GM12878 (cell line): Measurements from ENCODE around the gene ELL. TPM values are rescaled to one million over a fixed set of nuclear protein-coding genes. Genes with fewer than 3 reads are reported as not detected.

ENCODE experiments used
- ATAC-seq: fragments of 200-7000 bp; cut with Tn5 transposase; 3 replicates; pipeline ENCODE4 v1.9.1; 2020; ENCODE audit warnings: mild to moderate bottlenecking, moderate library complexity
- BruUV-seq: library from RNA; stranded (reverse); fragments of 400-500 nt; replicated peaks from 2 replicates; lab custom pipeline; 2021; lab: Mats Ljungman, UMichigan
- CTCF ChIA-PET: fragments of 300-600 bp; sonication (Branson Sonifier 250); formaldehyde crosslinking; extraction: SDS; loops from one replicate; lab custom pipeline; 2021; ENCODE audit warnings: inconsistent platforms; lab: Yijun Ruan, JAX
- POLR2A ChIA-PET: fragments of 350-600 bp; formaldehyde crosslinking; extraction: SDS; loops from one replicate; lab custom pipeline; 2021; ENCODE audit warnings: inconsistent platforms; lab: Charles Lee
- RAD21 ChIA-PET: fragments of 300-600 bp; sonication (Branson Sonifier 250); formaldehyde crosslinking; loops from one replicate; lab custom pipeline; 2023; ENCODE audit warnings: antibody characterized with exemption; ENCODE audit not compliant: unreplicated experiment; lab: Charles Lee
- SMC1A ChIA-PET: fragments of 300-600 bp; sonication (Branson Sonifier 250); formaldehyde crosslinking; loops from one replicate; lab custom pipeline; 2023; ENCODE audit not compliant: unreplicated experiment, uncharacterized antibody; lab: Charles Lee
- DNase-seq: peaks from one replicate; pipeline ENCODE4 v3.0.0-alpha.2; 2011; ENCODE audit warnings: low read depth, low spot score
- FAIRE-seq: peaks from 3 replicates; lab custom pipeline; 2011; peaks lifted over from hg19 to GRCh38; lab: Jason Lieb, UNC
- H2AFZ ChIP-seq: 2 replicates; pipeline ENCODE4 v1.6.0; 2011; ENCODE audit warnings: low read depth, low read length, control low read depth; ENCODE audit not compliant: control insufficient read depth
- H3K27ac ChIP-seq: 2 replicates; pipeline ENCODE4 v1.5.1; 2011; ENCODE audit warnings: control low read depth; ENCODE audit not compliant: control insufficient read depth, insufficient read depth
- H3K27me3 ChIP-seq, 2 experiments: replicated peaks in 1 of 2; 2 replicates each; pipeline versions ENCODE4 v1.6.0 to v1.6.1; 2011; ENCODE audit warnings: low read length in 1 of 2; ENCODE audit not compliant: control insufficient read depth in 2 of 2, insufficient read depth in 2 of 2
- H3K36me3 ChIP-seq, 2 experiments: 2 replicates each; pipeline ENCODE4 v1.5.1; 2011; ENCODE audit warnings: low read length in 1 of 2; ENCODE audit not compliant: control insufficient read depth in 2 of 2, insufficient read depth in 2 of 2
- H3K4me1 ChIP-seq: 2 replicates; pipeline ENCODE4 v1.6.1; 2011; ENCODE audit warnings: mild to moderate bottlenecking, low read length, moderate library complexity, mixed read lengths; ENCODE audit not compliant: control insufficient read depth, insufficient read depth
- H3K4me2 ChIP-seq: 2 replicates; pipeline ENCODE4 v1.6.0; 2011; ENCODE audit warnings: control low read depth; ENCODE audit not compliant: control insufficient read depth, insufficient read depth
- H3K4me3 ChIP-seq: fragments of 200-600 bp; sonication (generic); 2 replicates; pipeline ENCODE4 v1.5.1; 2016
- H3K79me2 ChIP-seq: 2 replicates; pipeline ENCODE4 v1.6.0; 2011; ENCODE audit warnings: low read length; ENCODE audit not compliant: control insufficient read depth, insufficient read depth
- H3K9ac ChIP-seq: 2 replicates; pipeline ENCODE4 v1.8.0; 2011; ENCODE audit warnings: low read length, control low read depth, mixed read lengths; ENCODE audit not compliant: control insufficient read depth, insufficient read depth
- H3K9me3 ChIP-seq: replicated peaks from 3 replicates; pipeline ENCODE4 v1.5.1; 2011; ENCODE audit warnings: mild to moderate bottlenecking, low read length; ENCODE audit not compliant: control insufficient read depth, insufficient read depth
- H4K20me1 ChIP-seq: 2 replicates; pipeline ENCODE4 v1.6.0; 2011; ENCODE audit not compliant: control insufficient read depth, insufficient read depth
- GABPA ChIP-seq: IDR thresholded peaks from 2 replicates; pipeline ENCODE4 v1.6.1; 2014; ENCODE audit warnings: antibody characterized with exemption, low read depth, mild to moderate bottlenecking, inconsistent platforms
- ZNF622 ChIP-seq: fragments of 450-650 bp; IDR thresholded peaks from 2 replicates; pipeline ENCODE4 v1.6.1; 2017; ENCODE audit warnings: mild to moderate bottlenecking, inconsistent platforms
- WGBS: methylation state at CpG from one replicate; pipeline ENCODE4 v1.1.6; 2016; ENCODE audit warnings: low lambda C conversion rate; ENCODE audit not compliant: insufficient replicate concordance, insufficient coverage; ENCODE audit errors: missing lambda C conversion rate; 5-methylcytosine and 5-hydroxymethylcytosine counted together
- in situ Hi-C: fragments of 300-500 bp; cut with MboI; formaldehyde crosslinking; loops from 9 replicates; pipeline ENCODE4 v1.14.3; 2018; ENCODE audit warnings: mixed read lengths
- intact Hi-C: fragments of 100-400 bp; cut with micrococcal nuclease; formaldehyde crosslinking; loops from one replicate; pipeline ENCODE4 v1.14.2; 2022; ENCODE audit not compliant: unreplicated experiment
- polyA plus RNA-seq, 11 experiments: library from polyadenylated mRNA; depleted of rRNA in 4 of 11; unstranded in 6 of 11; stranded (reverse) in 5 of 11; fragments of >200 nt; fragmentation: Nextera tagmentation in 4 of 11; fragmentation: Illumina TruSeq in 1 of 11; extraction: Ambion mirVana in 4 of 11; extraction: Trizol in 1 of 11; gene quantifications; 1 replicate in 1 of 11; 2 replicates in 10 of 11; pipeline versions ENCODE4 v1.2.1 to v1.2.3, GENCODE V29; 2011 to 2016; ENCODE audit warnings: inconsistent platforms in 2 of 11, missing spikeins in 2 of 11, low read depth in 1 of 11
- total RNA-seq, 4 experiments: library from RNA; depleted of rRNA in 3 of 4; stranded (reverse); fragments of >200 nt in 3 of 4; fragmentation: Illumina TruSeq in 1 of 4; extraction: Trizol in 1 of 4; gene quantifications; 2 replicates each; pipeline versions ENCODE4 v1.2.1 to v1.2.3, GENCODE V29; 2013 to 2021
- TF ChIP-seq, protein P1 (sequence below): fragments of 450-650 bp; IDR thresholded peaks from 2 replicates; pipeline ENCODE4 v1.6.1; 2016; ENCODE audit warnings: mild to moderate bottlenecking, moderate library complexity, borderline replicate concordance
- TF ChIP-seq, protein P2 (sequence below): fragments of 450-650 bp; IDR thresholded peaks from 2 replicates; pipeline ENCODE4 v1.6.1; 2017; ENCODE audit warnings: mild to moderate bottlenecking, moderate library complexity
- TF ChIP-seq, protein P3 (sequence below), 3 experiments: IDR thresholded peaks in 2 of 3; conservative IDR thresholded peaks in 1 of 3; 2 replicates each; pipeline ENCODE4 v1.5.1; 2011; ENCODE audit warnings: low read depth in 3 of 3, low read length in 3 of 3, mild to moderate bottlenecking in 3 of 3, control low read depth in 2 of 3, moderate library complexity in 2 of 3, inconsistent platforms in 1 of 3, mixed read lengths in 1 of 3; ENCODE audit not compliant: control insufficient read depth in 2 of 3, insufficient read depth in 1 of 3; ENCODE audit errors: extremely low read depth in 1 of 3

The ELL gene
- total and polyA plus RNA-seq, 10 of the 15 experiments (the other 5 are each of a cell fraction or from before 2014, with no cell fraction given) = 0.91 to 25.0 (median 9.1) TPM

DNA sequence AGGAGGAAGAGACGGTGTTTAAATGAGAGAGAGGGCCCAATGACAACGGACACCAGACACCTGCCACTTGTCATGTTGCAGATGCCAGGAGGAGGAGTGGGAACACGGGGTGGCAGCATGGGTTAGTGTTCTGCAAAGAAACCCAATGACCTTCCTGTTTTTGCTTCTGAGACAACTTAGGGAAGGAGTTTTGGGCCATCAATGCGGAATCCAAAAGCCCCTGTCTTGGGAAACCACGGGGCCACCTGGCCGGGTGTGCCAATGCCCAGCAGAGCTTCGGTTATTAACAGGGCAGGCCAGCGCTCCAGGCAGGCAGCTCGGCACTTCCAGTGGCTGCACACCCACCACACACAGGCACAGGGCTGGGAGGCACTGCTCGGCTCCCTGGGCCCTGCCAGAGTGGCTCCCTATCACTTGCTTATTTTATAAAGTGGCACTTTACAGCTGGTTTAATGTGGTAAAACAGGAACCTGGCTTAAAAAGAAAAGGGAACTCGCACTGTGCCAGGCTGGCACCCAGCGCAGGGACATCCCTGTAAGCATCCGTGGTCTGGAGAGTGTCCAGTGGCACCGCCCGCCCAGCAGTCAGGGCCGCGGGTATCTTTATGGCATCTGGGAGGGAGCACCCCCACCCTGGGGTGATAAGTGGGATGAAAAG lies 19.1 kb downstream of the ELL start (continued):
- TF ChIP-seq, protein P1, sequence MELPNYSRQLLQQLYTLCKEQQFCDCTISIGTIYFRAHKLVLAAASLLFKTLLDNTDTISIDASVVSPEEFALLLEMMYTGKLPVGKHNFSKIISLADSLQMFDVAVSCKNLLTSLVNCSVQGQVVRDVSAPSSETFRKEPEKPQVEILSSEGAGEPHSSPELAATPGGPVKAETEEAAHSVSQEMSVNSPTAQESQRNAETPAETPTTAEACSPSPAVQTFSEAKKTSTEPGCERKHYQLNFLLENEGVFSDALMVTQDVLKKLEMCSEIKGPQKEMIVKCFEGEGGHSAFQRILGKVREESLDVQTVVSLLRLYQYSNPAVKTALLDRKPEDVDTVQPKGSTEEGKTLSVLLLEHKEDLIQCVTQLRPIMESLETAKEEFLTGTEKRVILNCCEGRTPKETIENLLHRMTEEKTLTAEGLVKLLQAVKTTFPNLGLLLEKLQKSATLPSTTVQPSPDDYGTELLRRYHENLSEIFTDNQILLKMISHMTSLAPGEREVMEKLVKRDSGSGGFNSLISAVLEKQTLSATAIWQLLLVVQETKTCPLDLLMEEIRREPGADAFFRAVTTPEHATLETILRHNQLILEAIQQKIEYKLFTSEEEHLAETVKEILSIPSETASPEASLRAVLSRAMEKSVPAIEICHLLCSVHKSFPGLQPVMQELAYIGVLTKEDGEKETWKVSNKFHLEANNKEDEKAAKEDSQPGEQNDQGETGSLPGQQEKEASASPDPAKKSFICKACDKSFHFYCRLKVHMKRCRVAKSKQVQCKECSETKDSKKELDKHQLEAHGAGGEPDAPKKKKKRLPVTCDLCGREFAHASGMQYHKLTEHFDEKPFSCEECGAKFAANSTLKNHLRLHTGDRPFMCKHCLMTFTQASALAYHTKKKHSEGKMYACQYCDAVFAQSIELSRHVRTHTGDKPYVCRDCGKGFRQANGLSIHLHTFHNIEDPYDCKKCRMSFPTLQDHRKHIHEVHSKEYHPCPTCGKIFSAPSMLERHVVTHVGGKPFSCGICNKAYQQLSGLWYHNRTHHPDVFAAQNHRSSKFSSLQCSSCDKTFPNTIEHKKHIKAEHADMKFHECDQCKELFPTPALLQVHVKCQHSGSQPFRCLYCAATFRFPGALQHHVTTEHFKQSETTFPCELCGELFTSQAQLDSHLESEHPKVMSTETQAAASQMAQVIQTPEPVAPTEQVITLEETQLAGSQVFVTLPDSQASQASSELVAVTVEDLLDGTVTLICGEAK = no peak

DNA sequence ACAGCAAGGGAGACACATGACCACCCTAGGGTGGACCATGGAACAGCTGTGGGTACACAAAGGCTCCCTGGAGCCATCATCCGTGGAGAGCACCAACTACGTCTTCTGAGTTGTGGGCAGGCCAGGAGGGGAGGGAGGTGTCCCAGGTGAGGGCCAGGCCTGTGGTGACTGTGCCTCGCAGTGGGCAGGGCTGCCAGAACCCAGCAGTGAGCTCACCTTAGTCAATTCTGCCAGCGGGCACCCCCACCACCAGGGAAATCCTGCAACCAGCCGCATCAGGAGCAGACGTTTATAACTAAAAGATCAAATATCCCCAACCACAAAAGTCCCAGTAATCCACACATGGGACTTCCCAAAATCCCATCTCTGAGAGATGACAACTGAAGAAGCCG lies 19.6 kb downstream of the ELL start:
- Histone ChIP-seq H3K79me2 (peaks cover 84% of the 10 kb centered on the region), H3K4me1 (peaks cover 46% of the 10 kb centered on the region), H4K20me1 (peaks cover 23% of the 10 kb centered on the region), H3K27me3 (no peaks in the 10 kb centered on the region), H3K4me3 (no peak overlapping the region), H3K27ac (no peak overlapping the region), H3K9me3 (no peaks in the 10 kb centered on the region), H2AFZ (no peak overlapping the region), H3K4me2 (no peak overlapping the region), H3K36me3 (peaks cover 1 to 2% of the 10 kb centered on the region in 2 experiments; a peak in 3 of 4 replicates), H3K9ac (no peak overlapping the region)
- TF ChIP-seq ZNF622 (no peak), GABPA (no peak)
- TF ChIP-seq, protein P2, sequence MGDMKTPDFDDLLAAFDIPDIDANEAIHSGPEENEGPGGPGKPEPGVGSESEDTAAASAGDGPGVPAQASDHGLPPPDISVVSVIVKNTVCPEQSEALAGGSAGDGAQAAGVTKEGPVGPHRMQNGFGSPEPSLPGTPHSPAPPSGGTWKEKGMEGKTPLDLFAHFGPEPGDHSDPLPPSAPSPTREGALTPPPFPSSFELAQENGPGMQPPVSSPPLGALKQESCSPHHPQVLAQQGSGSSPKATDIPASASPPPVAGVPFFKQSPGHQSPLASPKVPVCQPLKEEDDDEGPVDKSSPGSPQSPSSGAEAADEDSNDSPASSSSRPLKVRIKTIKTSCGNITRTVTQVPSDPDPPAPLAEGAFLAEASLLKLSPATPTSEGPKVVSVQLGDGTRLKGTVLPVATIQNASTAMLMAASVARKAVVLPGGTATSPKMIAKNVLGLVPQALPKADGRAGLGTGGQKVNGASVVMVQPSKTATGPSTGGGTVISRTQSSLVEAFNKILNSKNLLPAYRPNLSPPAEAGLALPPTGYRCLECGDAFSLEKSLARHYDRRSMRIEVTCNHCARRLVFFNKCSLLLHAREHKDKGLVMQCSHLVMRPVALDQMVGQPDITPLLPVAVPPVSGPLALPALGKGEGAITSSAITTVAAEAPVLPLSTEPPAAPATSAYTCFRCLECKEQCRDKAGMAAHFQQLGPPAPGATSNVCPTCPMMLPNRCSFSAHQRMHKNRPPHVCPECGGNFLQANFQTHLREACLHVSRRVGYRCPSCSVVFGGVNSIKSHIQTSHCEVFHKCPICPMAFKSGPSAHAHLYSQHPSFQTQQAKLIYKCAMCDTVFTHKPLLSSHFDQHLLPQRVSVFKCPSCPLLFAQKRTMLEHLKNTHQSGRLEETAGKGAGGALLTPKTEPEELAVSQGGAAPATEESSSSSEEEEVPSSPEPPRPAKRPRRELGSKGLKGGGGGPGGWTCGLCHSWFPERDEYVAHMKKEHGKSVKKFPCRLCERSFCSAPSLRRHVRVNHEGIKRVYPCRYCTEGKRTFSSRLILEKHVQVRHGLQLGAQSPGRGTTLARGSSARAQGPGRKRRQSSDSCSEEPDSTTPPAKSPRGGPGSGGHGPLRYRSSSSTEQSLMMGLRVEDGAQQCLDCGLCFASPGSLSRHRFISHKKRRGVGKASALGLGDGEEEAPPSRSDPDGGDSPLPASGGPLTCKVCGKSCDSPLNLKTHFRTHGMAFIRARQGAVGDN = no peak
- TF ChIP-seq, protein P3, sequence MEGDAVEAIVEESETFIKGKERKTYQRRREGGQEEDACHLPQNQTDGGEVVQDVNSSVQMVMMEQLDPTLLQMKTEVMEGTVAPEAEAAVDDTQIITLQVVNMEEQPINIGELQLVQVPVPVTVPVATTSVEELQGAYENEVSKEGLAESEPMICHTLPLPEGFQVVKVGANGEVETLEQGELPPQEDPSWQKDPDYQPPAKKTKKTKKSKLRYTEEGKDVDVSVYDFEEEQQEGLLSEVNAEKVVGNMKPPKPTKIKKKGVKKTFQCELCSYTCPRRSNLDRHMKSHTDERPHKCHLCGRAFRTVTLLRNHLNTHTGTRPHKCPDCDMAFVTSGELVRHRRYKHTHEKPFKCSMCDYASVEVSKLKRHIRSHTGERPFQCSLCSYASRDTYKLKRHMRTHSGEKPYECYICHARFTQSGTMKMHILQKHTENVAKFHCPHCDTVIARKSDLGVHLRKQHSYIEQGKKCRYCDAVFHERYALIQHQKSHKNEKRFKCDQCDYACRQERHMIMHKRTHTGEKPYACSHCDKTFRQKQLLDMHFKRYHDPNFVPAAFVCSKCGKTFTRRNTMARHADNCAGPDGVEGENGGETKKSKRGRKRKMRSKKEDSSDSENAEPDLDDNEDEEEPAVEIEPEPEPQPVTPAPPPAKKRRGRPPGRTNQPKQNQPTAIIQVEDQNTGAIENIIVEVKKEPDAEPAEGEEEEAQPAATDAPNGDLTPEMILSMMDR (IDR thresholded peaks at IDR 0.05 in 2 of 3, conservative IDR thresholded peaks at IDR 0.05 in 1 of 3; ENCODE audit: control insufficient read depth in 2 of 3, extremely low read depth in 1 of 3, insufficient read depth in 1 of 3, low read depth in 3 of 3, low read length in 3 of 3) = no peak
- in situ Hi-C loops = no loop called here
- DNase-seq (no peak), FAIRE-seq (no peak), ATAC-seq (no peak)
- POLR2A ChIA-PET = no interaction called here
- no TSS peak for BruUV-seq
- intact Hi-C loops = no loop called here
- RAD21 ChIA-PET = interaction anchor here (1.1 kb wide), 1 partner anchor 18 kb away, joined by 3 read pairs; no protein-coding TSS in a partner anchor
- WGBS = 72% methylated on average over 7 of the region's 7 CpGs
- CTCF ChIA-PET = interaction anchor here (1.2 kb wide), 1 partner anchor 18 kb away, joined by 4 read pairs; no protein-coding TSS in a partner anchor
- SMC1A ChIA-PET = no interaction called here
